GM10847 (cell line): Measurements from ENCODE around the gene ARHGAP4.

Experiments
- POLR2A ChIP-seq: IDR thresholded peaks from 2 replicates; pipeline ENCODE4 v1.6.1; 2011; ENCODE audit not compliant: insufficient read length; ENCODE audit errors: extremely low read depth

The ARHGAP4 gene

DNA sequence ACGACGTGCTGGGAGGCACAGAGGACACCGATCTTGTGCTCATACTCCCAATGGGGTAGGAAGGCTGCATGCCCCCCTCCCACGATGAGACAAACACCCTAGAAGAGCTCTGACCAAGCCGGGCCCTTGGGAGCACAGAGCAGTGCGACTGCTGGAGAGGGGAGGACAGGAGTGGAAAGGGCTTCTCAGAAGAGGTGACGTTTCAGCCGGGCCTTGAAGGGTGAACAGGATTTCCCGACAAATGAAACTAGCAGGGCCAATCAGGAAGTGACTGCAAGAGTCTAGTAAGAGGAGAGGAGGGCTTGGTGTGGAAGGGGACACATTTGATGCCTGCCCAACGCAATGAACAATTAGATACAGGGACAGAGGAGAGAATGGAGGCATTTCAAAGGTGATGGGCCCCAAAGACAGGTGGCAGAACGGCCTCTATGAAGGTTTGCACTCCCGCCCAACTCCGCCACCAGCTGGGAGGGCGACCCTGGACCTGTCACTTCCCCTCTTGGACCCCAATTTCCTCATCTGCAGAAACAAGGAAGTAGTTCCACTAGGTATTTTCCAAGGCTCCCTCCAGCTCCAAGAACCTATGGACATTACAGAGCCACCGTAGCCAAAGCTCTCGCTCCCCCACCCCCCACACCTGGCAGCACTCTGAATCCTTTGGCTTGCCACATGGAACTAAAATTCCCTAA lies 41.6 kb upstream of the ARHGAP4 start:
- no peak for TF ChIP-seq POLR2A

DNA sequence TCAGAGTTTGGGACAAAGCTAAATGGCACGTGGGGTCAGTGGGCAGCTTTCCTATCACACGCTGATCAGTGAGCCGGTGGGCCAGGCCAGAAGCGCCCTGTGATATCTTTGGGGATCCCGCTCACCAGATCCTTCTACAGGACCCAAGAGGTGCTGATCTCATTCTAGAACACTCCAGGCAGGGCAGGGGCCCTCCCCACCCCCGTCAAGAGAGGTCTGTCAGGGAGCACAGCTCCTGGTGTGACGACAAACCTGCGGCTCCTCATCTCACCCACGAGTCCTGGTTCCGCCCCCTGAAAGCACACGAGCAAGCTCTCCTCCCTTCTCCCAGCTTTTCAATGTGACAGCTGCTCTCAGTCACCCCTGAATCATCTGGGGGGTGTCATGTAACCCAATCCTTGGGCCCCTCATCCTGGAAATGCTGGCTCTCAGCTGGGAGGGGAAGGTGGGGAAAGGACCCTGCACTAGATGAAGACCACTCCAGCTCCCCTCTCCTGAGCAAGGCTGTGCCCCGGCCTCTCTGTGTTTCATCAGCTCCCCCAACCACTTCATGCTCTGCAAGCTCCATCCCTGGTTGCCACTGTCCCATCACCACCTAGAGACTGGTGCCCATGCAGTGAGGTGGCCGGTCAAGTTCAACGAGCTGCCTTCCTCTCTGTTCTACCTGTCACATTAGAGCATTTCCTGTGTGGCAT lies 40.9 kb upstream of the ARHGAP4 start:
- no peak for TF ChIP-seq POLR2A

- no peak for TF ChIP-seq POLR2A
Measured at GRCh38 chrX:153966283-153966688, 40.2 kb upstream of the ARHGAP4 start.

DNA sequence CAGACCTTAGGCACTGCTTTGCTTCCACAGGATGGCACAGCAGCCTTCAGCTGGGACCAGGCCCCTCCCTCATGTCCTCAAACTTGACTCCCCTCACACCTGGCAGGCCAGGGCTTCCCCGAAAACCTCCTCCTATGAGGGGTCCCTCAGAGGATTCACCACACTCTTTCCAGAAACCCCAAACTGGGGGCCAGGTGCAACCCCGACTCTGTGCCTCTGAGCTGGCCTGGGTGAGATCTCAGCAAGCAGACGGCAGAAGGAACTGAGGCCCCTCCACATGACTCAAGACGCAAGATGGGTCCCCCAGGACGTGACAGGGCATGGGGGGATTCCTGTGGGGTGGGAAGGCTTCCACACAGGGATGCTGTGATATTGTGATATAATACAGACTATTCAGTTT lies 39.3 kb upstream of the ARHGAP4 start:
- TF ChIP-seq POLR2A: no peak

DNA sequence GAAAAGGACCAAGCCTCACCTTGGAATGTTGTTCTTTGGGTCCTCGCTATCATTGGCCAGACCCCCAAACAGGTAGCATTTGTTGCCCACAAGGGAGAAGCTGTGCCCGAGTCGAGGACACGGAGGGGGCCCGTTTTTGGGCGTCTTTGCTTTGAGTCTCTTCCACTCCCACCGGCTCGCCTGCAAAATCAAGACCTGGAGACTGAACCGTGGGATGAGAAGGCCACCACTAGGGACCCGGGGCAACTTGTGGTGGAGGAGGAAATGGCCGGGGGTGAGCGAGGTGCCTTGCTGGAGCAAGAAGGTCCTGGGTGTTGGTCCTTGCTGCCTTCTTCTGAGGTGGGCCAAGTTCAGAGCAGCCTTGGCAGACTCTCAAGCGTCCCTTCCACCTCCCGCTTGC lies 38.0 kb upstream of the ARHGAP4 start:
- no peak for TF ChIP-seq POLR2A

DNA sequence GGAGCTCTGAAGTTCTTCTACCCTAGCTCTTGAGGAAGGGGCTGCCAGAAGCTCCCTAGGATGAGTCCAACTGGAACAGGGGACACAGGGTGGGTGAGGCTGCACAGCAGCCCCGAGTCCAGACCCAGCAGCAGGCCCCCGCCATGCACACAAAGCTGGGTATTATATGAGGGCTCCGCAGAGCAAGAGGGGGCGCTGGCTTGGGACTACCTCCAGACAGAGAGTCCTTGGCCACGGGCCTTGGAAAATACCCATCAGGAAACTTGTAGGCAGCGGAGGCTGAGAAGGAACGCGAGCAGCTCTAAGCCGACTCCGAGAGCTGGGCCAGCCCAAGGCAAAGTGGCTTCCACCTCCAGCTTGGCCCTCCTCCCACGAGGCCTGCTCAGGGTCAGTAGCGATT lies 37.5 kb upstream of the ARHGAP4 start:
- TF ChIP-seq POLR2A: no peak

DNA sequence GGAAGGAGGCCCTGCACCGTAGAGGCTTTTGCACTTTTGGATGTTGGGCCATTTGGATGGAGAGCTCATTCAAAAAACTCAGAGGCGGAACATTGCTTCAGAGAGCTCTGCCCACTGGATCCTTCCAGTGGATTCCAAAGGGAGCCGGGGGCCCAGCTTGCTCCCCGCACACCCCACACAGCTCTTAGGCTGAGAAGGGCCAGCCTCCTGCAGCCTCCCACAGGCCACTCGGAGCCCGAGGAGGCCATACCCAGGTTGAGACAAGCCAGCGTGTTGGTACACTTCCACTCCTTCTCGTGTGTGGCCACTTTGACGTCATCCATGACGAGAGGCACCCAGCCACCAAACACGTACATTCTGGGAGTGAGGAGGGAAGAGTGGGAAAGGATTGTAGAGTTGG lies 35.2 kb upstream of the ARHGAP4 start:
- TF ChIP-seq POLR2A: no peak

DNA sequence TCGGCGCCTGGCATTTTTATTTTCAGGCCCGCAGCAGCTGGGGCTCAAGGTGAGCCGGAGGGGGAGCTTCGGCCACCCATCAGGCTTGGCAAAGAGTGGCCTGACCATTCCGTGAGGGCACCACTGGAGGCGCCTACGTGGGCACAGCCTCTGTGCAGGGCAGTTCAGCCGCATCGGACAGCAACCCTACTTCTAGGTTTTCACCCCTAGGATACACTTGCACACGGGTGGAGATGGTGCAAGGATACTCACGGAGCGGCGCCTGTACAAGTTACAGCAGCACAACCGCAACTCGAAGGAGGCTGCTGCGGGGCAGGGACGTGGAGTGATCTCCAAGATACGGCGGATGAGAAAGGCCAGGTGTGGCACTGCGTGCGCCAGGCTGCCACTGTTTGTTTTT lies 34.7 kb upstream of the ARHGAP4 start:
- no peak for TF ChIP-seq POLR2A

DNA sequence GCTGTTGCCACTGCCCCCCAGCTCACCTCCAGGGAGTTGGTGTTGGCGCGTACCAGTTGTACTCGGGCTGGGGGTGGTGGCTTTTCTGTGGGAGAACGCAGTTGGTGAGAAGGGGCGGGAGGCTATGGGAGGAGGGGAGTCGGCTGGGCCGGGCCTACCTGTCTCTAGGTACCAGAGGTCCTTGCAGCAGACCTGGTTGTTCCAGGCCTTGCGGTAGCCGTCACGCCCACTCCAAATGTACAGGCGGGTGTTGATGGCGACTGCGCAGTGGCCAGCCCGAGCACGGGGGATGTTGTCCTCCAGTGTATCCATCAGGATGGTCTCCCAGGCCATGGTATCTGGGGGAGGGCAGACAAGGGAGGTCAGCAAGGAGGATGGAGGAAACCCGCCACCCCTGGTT lies 34.0 kb upstream of the ARHGAP4 start:
- no peak for TF ChIP-seq POLR2A

- no peak for TF ChIP-seq POLR2A
Measured at GRCh38 chrX:153959649-153960048, 33.6 kb upstream of the ARHGAP4 start.

GRCh38 chrX:153958605-153959004 lies 32.5 kb upstream of the ARHGAP4 start:
- TF ChIP-seq POLR2A: no peak

GRCh38 chrX:153957224-153957623 lies 31.2 kb upstream of the ARHGAP4 start:
- TF ChIP-seq POLR2A: no peak

DNA sequence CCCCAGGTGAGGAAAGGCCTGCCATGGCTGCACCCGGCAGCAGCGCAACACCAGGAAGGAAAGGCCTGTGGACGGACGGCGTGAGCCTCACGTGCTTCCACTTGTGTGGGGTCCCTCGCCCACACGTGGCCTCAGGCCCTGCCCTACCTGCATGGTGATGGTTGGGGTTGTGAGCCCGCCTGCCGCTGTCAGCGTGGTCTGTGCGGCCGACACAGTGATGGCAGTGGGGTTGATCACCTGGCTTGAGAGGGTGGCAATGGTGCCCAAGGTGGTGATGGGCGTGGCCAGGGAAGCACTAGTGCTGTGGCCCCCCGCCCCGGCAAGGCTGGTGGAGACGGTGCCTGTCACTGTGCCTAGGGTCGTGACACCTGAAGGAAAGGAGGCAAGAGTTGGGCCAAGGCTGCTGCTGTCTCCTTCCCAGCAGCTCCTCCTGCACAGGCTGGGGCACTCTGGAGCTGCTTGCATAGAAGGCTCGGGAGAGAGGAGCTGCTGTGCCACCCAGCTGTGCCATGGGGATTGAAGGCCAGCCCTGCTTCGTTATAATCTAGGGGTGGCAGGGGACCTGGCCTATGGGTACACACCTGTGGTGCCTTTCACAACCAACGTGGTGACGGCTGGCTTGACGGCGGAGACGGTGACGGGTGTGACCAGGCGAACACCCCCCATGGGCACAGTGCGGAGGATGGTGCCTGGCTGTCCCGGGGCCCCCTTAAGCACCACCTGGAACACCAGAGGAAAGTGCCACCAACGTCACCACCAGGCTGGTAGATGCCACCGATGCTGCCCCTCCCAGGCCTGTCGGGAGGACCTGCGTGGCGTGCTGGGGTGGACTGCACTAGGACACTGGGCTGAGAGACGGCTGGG lies 30.2 kb upstream of the ARHGAP4 start:
- TF ChIP-seq POLR2A: no peak

DNA sequence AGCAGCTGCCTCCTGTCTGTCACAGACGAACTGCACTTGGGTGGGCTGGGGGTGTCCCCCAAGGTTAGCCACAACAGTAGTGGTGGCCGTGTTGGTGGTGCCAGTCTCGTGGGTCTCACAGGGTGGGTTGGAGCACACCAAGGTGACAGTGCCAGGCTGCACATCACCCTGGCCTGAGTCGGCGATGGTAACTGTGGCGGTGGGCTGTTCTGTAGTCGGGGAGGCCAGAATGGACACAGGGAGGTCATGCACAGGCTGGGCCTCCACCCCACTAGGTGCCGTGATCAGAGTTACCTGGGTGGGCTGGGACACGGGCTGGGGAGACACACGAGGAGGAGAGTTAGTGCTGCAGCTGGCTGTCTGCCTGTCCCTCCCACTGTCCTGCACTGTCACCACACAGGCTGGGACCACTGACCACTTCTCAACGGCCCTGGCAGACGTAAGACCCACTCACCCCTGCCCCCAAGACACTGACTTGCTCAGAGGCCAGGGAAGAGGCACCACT lies 29.2 kb upstream of the ARHGAP4 start:
- TF ChIP-seq POLR2A: no peak

- no peak for TF ChIP-seq POLR2A
Measured at GRCh38 chrX:153954558-153955227, 28.6 kb upstream of the ARHGAP4 start.
